ENCODE results near the gene NELFCD.
"Not testable (repeated sequence)": the region's sequence is repeated elsewhere in the genome, so short reads cannot be mapped to it uniquely, and the experiment has no call there.

NELFCD gene

GRCh38 chr20:59027741-59028320, 46.8 kb downstream of the NELFCD start:
- DNase-seq = no peak

- DNase-seq = no peak
Observed at GRCh38 chr20:59028812-59029211, 47.8 kb downstream of the NELFCD start.

- no peak for DNase-seq
Observed at GRCh38 chr20:59030911-59031563, 50.0 kb downstream of the NELFCD start.

GRCh38 chr20:59031564-59032022, 50.5 kb downstream of the NELFCD start:
- DNase-seq = peak in 1 of 2 experiments; percentile 45

- DNase-seq = peak; percentile 89 to 97
Observed at GRCh38 chr20:59032023-59032712, 51.1 kb downstream of the NELFCD start, which contains the start of gene ATP5F1E. Gene ATP5F1E (minus strand): TSS chr20:59032335. CDS start chr20:59032251, 84 bp downstream.

- peak; percentile 60 to 88 for DNase-seq
Observed at GRCh38 chr20:59032713-59033059, 51.6 kb downstream of the NELFCD start.

- DNase-seq = no peak
Observed at GRCh38 chr20:59033093-59033492, 52.0 kb downstream of the NELFCD start.

GRCh38 chr20:59033616-59034165, 52.6 kb downstream of the NELFCD start:
- DNase-seq = no peak

- no peak for DNase-seq
Observed at GRCh38 chr20:59035381-59035780, 54.3 kb downstream of the NELFCD start.

GRCh38 chr20:59037386-59037785, 56.3 kb downstream of the NELFCD start:
- DNase-seq = no peak

- DNase-seq = no peak
Observed at GRCh38 chr20:59039233-59039632, 58.2 kb downstream of the NELFCD start.

- no peak for DNase-seq
Observed at GRCh38 chr20:59040667-59041066, 59.6 kb downstream of the NELFCD start.

GRCh38 chr20:59041487-59041886, 60.4 kb downstream of the NELFCD start:
- DNase-seq = not testable (repeated sequence)

GRCh38 chr20:59042151-59042795, 61.2 kb downstream of the NELFCD start, which contains the start of gene PRELID3B:
Gene PRELID3B (minus strand): TSS chr20:59042786. CDS start chr20:59042730, 56 bp downstream.
- peak; percentile 42 to 44 for DNase-seq

- DNase-seq = peak; percentile 72 to 91
Observed at GRCh38 chr20:59042796-59043631, 62.0 kb downstream of the NELFCD start.

GRCh38 chr20:59043698-59044097, 62.6 kb downstream of the NELFCD start:
- DNase-seq = no peak

- DNase-seq = no peak
Observed at GRCh38 chr20:59044295-59044694, 63.2 kb downstream of the NELFCD start.
